WTC11 (cell line): ENCODE data around the gene D2HGDH. TPM values are rescaled to one million over a fixed set of nuclear protein-coding genes. Genes with fewer than 3 reads are reported as not detected.
"Not testable (repeated sequence)": the region's sequence is repeated elsewhere in the genome, so short reads cannot be mapped to it uniquely, and the experiment has no call there.

Experiments
- ATAC-seq: fragments of 200-7000 bp; cut with Tn5 transposase; 2 replicates; pipeline ENCODE4 v1.10.0; 2021; ENCODE audit warnings: mild to moderate bottlenecking, moderate library complexity
- CTCF ChIA-PET: fragments of 300-600 bp; sonication (Branson Sonifier 250); formaldehyde crosslinking; loops from one replicate; lab custom pipeline; 2021; ENCODE audit warnings: antibody characterized with exemption; lab: Charles Lee
- POLR2A ChIA-PET: fragments of 350-600 bp; sonication (Branson Sonifier 250); formaldehyde crosslinking; loops from one replicate; lab custom pipeline; 2021; ENCODE audit warnings: antibody characterized with exemption; lab: Charles Lee
- DNase-seq: peaks from one replicate; pipeline ENCODE4 v3.0.0; 2021; ENCODE audit warnings: low spot score
- H3K27ac Mint-ChIP-seq: 2 replicates; pipeline ENCODE4 v1.8.0; 2021; ENCODE audit warnings: mixed read lengths
- H3K27me3 Mint-ChIP-seq: 2 replicates; pipeline ENCODE4 v1.8.0; 2021; ENCODE audit warnings: low read depth, mild to moderate bottlenecking, moderate library complexity, mixed read lengths
- H3K36me3 Mint-ChIP-seq: 2 replicates; pipeline ENCODE4 v1.8.0; 2021; ENCODE audit warnings: mixed read lengths
- H3K4me1 Mint-ChIP-seq: 2 replicates; pipeline ENCODE4 v1.8.0; 2022; ENCODE audit warnings: mixed read lengths
- H3K4me3 Mint-ChIP-seq: 2 replicates; pipeline ENCODE4 v1.8.0; 2021; ENCODE audit warnings: mild to moderate bottlenecking, moderate library complexity, mixed read lengths
- H3K9me3 Mint-ChIP-seq: 2 replicates; pipeline ENCODE4 v1.8.0; 2021; ENCODE audit warnings: mixed read lengths
- ATF6 ChIP-seq: sonication (generic); formaldehyde crosslinking; IDR thresholded peaks from 2 replicates; pipeline ENCODE4 v1.8.1; 2023; ENCODE audit warnings: mild to moderate bottlenecking, missing genetic modification reagents
- CBFB ChIP-seq: sonication (generic); formaldehyde crosslinking; IDR thresholded peaks from 2 replicates; pipeline ENCODE4 v1.8.1; 2022; ENCODE audit warnings: mild to moderate bottlenecking, low read depth, missing genetic modification reagents
- ETV6 ChIP-seq: sonication (generic); formaldehyde crosslinking; IDR thresholded peaks from 2 replicates; pipeline ENCODE4 v1.8.1; 2022; ENCODE audit warnings: mild to moderate bottlenecking, missing genetic modification reagents
- GTF2I ChIP-seq: fragments of 250-450 bp; sonication (Bioruptor Pico); conservative IDR thresholded peaks from 2 replicates; pipeline ENCODE4 v1.4.0; 2021; ENCODE audit warnings: mild to moderate bottlenecking
- JAZF1 ChIP-seq: fragments of 250-450 bp; sonication (Bioruptor Pico); IDR thresholded peaks from 2 replicates; pipeline ENCODE4 v1.9.0; 2021; ENCODE audit warnings: moderate library complexity, mild to moderate bottlenecking, inconsistent platforms
- MXD4 ChIP-seq: fragments of 250-450 bp; sonication (Bioruptor Pico); IDR thresholded peaks from 2 replicates; pipeline ENCODE4 v1.8.0; 2021; ENCODE audit warnings: mild to moderate bottlenecking, moderate library complexity, borderline replicate concordance
- NFE2L1 ChIP-seq: sonication (generic); formaldehyde crosslinking; IDR thresholded peaks from 2 replicates; pipeline ENCODE4 v1.8.1; 2023; ENCODE audit warnings: missing genetic modification reagents
- PRDM15 ChIP-seq: sonication (generic); formaldehyde crosslinking; IDR thresholded peaks from 2 replicates; pipeline ENCODE4 v1.8.0; 2022; ENCODE audit warnings: missing genetic modification reagents
- RORB ChIP-seq: fragments of 250-450 bp; sonication (Bioruptor Pico); IDR thresholded peaks from 2 replicates; pipeline ENCODE4 v1.9.0; 2021; ENCODE audit warnings: mild to moderate bottlenecking
- SMAD4 ChIP-seq: sonication (generic); formaldehyde crosslinking; IDR thresholded peaks from 2 replicates; pipeline ENCODE4 v1.8.0; 2022; ENCODE audit warnings: mild to moderate bottlenecking, missing genetic modification reagents
- TCF7 ChIP-seq: sonication (generic); formaldehyde crosslinking; IDR thresholded peaks from 2 replicates; pipeline ENCODE4 v1.8.0; 2022; ENCODE audit warnings: mild to moderate bottlenecking, low read depth, missing genetic modification reagents, moderate library complexity
- ZBTB43 ChIP-seq: sonication (generic); formaldehyde crosslinking; IDR thresholded peaks from 2 replicates; pipeline ENCODE4 v1.8.1; 2023; ENCODE audit warnings: mild to moderate bottlenecking, missing genetic modification reagents
- ZNF232 ChIP-seq: sonication (generic); formaldehyde crosslinking; IDR thresholded peaks from 2 replicates; pipeline ENCODE4 v1.8.0; 2022; ENCODE audit warnings: mild to moderate bottlenecking, missing genetic modification reagents
- ZNF281 ChIP-seq: sonication (generic); formaldehyde crosslinking; IDR thresholded peaks from 2 replicates; pipeline ENCODE4 v1.8.0; 2023; ENCODE audit warnings: mild to moderate bottlenecking, missing genetic modification reagents
- total RNA-seq: library from RNA; stranded (reverse); gene quantifications from 3 replicates; pipeline ENCODE4 v1.2.3, GENCODE V29; 2021

The D2HGDH gene
- total RNA-seq, 1 experiment from 2014 or later = 22.7 TPM

- no peak for DNase-seq
- Mint-ChIP-seq H3K9me3 (peaks cover 2% of the 10 kb centered on the region; the same call in 1 of the 2 replicates), H3K27ac (no peak overlapping the region), H3K27me3 (no peaks in the 10 kb centered on the region), H3K4me1 (no peaks in the 10 kb centered on the region), H3K4me3 (no peak overlapping the region), H3K36me3 (peaks cover 7% of the 10 kb centered on the region)
- POLR2A ChIA-PET = no interaction called here
- ATAC-seq = no peak
- no peak for TF ChIP-seq ATF6
- TF ChIP-seq GTF2I (CRISPR knock-in tag) = no peak
- no peak for TF ChIP-seq NFE2L1 (CRISPR knock-in tag)
- no peak for TF ChIP-seq ZNF232 (CRISPR knock-in tag)
- TF ChIP-seq RORB (CRISPR knock-in tag) = no peak
- no peak for TF ChIP-seq SMAD4
- no peak for TF ChIP-seq ZBTB43 (CRISPR knock-in tag)
- TF ChIP-seq ETV6 (CRISPR knock-in tag) = no peak
- TF ChIP-seq JAZF1 (CRISPR knock-in tag) = no peak
- no peak for TF ChIP-seq ZNF281
- CTCF ChIA-PET = no interaction called here
Observed at GRCh38 chr2:241741016-241741415, 6.6 kb downstream of the D2HGDH start.

- ATAC-seq (no peak), DNase-seq (no peak)
- H3K9me3 Mint-ChIP-seq = peaks cover 5% of the 10 kb centered on the region; the same call in 1 of the 2 replicates
- no peaks in the 10 kb centered on the region for H3K4me1 Mint-ChIP-seq
- TF ChIP-seq TCF7 (CRISPR knock-in tag) = no peak
- TF ChIP-seq, all 79 proteins: peak for 0
- peaks cover 9% of the 10 kb centered on the region for H3K36me3 Mint-ChIP-seq
- no peak overlapping the region for H3K4me3 Mint-ChIP-seq
- no peak overlapping the region for H3K27ac Mint-ChIP-seq
- POLR2A ChIA-PET = no interaction called here
- CTCF ChIA-PET = interaction anchor here (0.6 kb wide), 1 partner anchor 21 kb away, joined by 3 read pairs; no protein-coding TSS in a partner anchor
- H3K27me3 Mint-ChIP-seq = no peaks in the 10 kb centered on the region
Observed at GRCh38 chr2:241742320-241742939, 8.0 kb downstream of the D2HGDH start.

- POLR2A ChIA-PET, DNase-seq, H3K4me3 Mint-ChIP-seq: not testable (repeated sequence)
Observed at GRCh38 chr2:241743008-241743407, 8.6 kb downstream of the D2HGDH start.

GRCh38 chr2:241743620-241744019, 9.2 kb downstream of the D2HGDH start:
- no peak overlapping the region for H3K27ac Mint-ChIP-seq
- H3K36me3 Mint-ChIP-seq = peaks cover 9% of the 10 kb centered on the region
- POLR2A ChIA-PET = no interaction called here
- no peak for ATAC-seq
- H3K27me3 Mint-ChIP-seq = no peaks in the 10 kb centered on the region
- TF ChIP-seq CBFB (CRISPR knock-in tag) = no peak
- no peak for TF ChIP-seq MXD4
- TF ChIP-seq PRDM15 = no peak
- H3K9me3 Mint-ChIP-seq = peaks cover 5% of the 10 kb centered on the region; the same call in 1 of the 2 replicates
- H3K4me3 Mint-ChIP-seq = no peak overlapping the region
- CTCF ChIA-PET = interaction anchor here (1.0 kb wide), 1 partner anchor 10 kb away, joined by 3 read pairs; the partner anchor contains the start of gene D2HGDH
- no peak for DNase-seq
- no peaks in the 10 kb centered on the region for H3K4me1 Mint-ChIP-seq

More at GRCh38 chr2:241743008-241743407, 8.6 kb downstream of the D2HGDH start:
- ATAC-seq, H3K27ac Mint-ChIP-seq, CTCF ChIA-PET, H3K27me3 Mint-ChIP-seq, H3K36me3 Mint-ChIP-seq, H3K9me3 Mint-ChIP-seq, H3K4me1 Mint-ChIP-seq: not testable (repeated sequence)
